ENCODE results near the gene SHQ1. TPM values are rescaled to one million over a fixed set of nuclear protein-coding genes. Genes with fewer than 3 reads are reported as not detected.

SHQ1 gene
- total and polyA plus RNA-seq, 9 of the 15 experiments (the other 6 are each of a cell fraction or from before 2014, with no cell fraction given): 9.2 to 25.0 (median 14.1) TPM

- H3K27ac ChIP-seq (ENCODE audit: extremely low read depth, low read depth, low read length): peak overlapping the region; percentile 3; the same call in 1 of the 3 replicates
- no peak for TF ChIP-seq THAP7 (CRISPR knock-in tag; IDR thresholded peaks at IDR 0.05)
- no peak for TF ChIP-seq GATAD2B (IDR thresholded peaks at IDR 0.05; ENCODE audit: borderline replicate concordance)
- peak; percentile 81 to 82 for TF ChIP-seq NRF1 (conservative IDR thresholded peaks at IDR 0.05 in 1 of 2, IDR thresholded peaks at IDR 0.05 in 1 of 2)
- TF ChIP-seq ZFX (CRISPR knock-in tag; IDR thresholded peaks at IDR 0.05): peak; percentile 28; the same call in 1 of the 2 replicates
- TF ChIP-seq, protein P1, sequence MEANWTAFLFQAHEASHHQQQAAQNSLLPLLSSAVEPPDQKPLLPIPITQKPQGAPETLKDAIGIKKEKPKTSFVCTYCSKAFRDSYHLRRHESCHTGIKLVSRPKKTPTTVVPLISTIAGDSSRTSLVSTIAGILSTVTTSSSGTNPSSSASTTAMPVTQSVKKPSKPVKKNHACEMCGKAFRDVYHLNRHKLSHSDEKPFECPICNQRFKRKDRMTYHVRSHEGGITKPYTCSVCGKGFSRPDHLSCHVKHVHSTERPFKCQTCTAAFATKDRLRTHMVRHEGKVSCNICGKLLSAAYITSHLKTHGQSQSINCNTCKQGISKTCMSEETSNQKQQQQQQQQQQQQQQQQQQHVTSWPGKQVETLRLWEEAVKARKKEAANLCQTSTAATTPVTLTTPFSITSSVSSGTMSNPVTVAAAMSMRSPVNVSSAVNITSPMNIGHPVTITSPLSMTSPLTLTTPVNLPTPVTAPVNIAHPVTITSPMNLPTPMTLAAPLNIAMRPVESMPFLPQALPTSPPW (CRISPR knock-in tag; IDR thresholded peaks at IDR 0.05): peak; percentile 62
- TF ChIP-seq ZNF165 (CRISPR knock-in tag; IDR thresholded peaks at IDR 0.05; ENCODE audit: borderline replicate concordance): no peak
- no peak for TF ChIP-seq ZNF785 (CRISPR knock-in tag; IDR thresholded peaks at IDR 0.05)
- TF ChIP-seq RBFOX2 (IDR thresholded peaks at IDR 0.05; ENCODE audit: low read depth, low read length): peak; percentile 47
- TF ChIP-seq KDM5B (IDR thresholded peaks at IDR 0.05; ENCODE audit: insufficient replicate concordance, low read depth, low read length): no peak
- TF ChIP-seq ELF2 (CRISPR knock-in tag; IDR thresholded peaks at IDR 0.05): no peak
- 0 out of 2 replicates have a peak, but pooled peaks have one; percentile 30 for TF ChIP-seq ZBTB33 (CRISPR knock-in tag; IDR thresholded peaks at IDR 0.05)
- no peak for TF ChIP-seq TARDBP (IDR thresholded peaks at IDR 0.05)
- no peak for TF ChIP-seq CBFA2T2 (conservative IDR thresholded peaks at IDR 0.05)
- TF ChIP-seq L3MBTL2 (IDR thresholded peaks at IDR 0.05): 0 out of 2 replicates have a peak, but pooled peaks have one; percentile 35
- TF ChIP-seq POLR2G (IDR thresholded peaks at IDR 0.05; ENCODE audit: low read depth, low read length): peak; percentile 41; the same call in 1 of the 2 replicates
Observed at GRCh38 chr3:72738752-72739530, 109.3 kb downstream of the SHQ1 start.

More at GRCh38 chr3:72738752-72739530, 109.3 kb downstream of the SHQ1 start:
- Histone ChIP-seq H3K79me2 (ENCODE audit: control insufficient read depth, insufficient read depth, low read length) (no peaks in the 10 kb centered on the region), H3K9me1 (ENCODE audit: control insufficient read depth, insufficient read depth, low read length) (no peaks in the 10 kb centered on the region), H4K20me1 (replicated peaks; ENCODE audit: control insufficient read depth, insufficient read depth, low read length) (no peaks in the 10 kb centered on the region; the same call in 1 of the 2 replicates), H3K36me3 (ENCODE audit: control insufficient read depth, insufficient read depth, low read length) (no peaks in the 10 kb centered on the region), H3K9ac (ENCODE audit: insufficient read depth in 1 of 2, low read depth in 2 of 2, low read length in 2 of 2) (no peak overlapping the region), H2AFZ (ENCODE audit: low read depth, low read length) (peak overlapping the region; percentile 83), H3K27me3 (ENCODE audit: control insufficient read depth in 2 of 2, insufficient read depth in 2 of 2, low read length in 2 of 2) (no peaks in the 10 kb centered on the region), H3K4me2 (ENCODE audit: insufficient read depth, low read length) (peak overlapping the region; percentile 38), H3K9me3 (replicated peaks; ENCODE audit: control insufficient read depth, insufficient read depth, low read depth, low read length) (no peaks in the 10 kb centered on the region), H3K4me3 (no peak overlapping the region), H3K4me1 (replicated peaks in 1 of 2; ENCODE audit: control insufficient read depth in 2 of 2, insufficient read depth in 2 of 2, low read length in 2 of 2) (peaks cover 23 to 29% of the 10 kb centered on the region in 2 experiments)
- CTCF ChIA-PET (ENCODE audit: low intra/inter-chr PET ratio): no interaction called here
- ATAC-seq (peak; percentile 79), FAIRE-seq (no peak), DNase-seq (ENCODE audit: extremely low read depth in 1 of 4, low spot score in 3 of 4) (peak; percentile 44 to 85 (median 82))
- BruUV-seq (replicated peaks): no TSS peak
- in situ Hi-C loops (cut with MboI) (no loop called here), intact Hi-C loops (cut with micrococcal nuclease) (no loop called here)
- WGBS (ENCODE audit: insufficient coverage, low coverage, missing lambda C conversion rate): 50% methylated on average over 14 of the region's 53 CpGs
- POLR2A ChIA-PET: no interaction called here
